GM20000 (cell line): ENCODE measurements around the gene WWTR1.
A peak's percentile ranks its signal among the peaks of the same experiment; 100 is the strongest.

Experiments used
- DNase-seq: peaks from one replicate; pipeline ENCODE4 v3.0.0; 2012; ENCODE audit warnings: low spot score
- TF ChIP-seq, protein P1 (sequence below): IDR thresholded peaks from 2 replicates; pipeline ENCODE4 v1.5.1; 2012; ENCODE audit warnings: mild to moderate bottlenecking, control low read depth; ENCODE audit errors: extremely low read depth, missing control alignments

WWTR1 gene

DNA sequence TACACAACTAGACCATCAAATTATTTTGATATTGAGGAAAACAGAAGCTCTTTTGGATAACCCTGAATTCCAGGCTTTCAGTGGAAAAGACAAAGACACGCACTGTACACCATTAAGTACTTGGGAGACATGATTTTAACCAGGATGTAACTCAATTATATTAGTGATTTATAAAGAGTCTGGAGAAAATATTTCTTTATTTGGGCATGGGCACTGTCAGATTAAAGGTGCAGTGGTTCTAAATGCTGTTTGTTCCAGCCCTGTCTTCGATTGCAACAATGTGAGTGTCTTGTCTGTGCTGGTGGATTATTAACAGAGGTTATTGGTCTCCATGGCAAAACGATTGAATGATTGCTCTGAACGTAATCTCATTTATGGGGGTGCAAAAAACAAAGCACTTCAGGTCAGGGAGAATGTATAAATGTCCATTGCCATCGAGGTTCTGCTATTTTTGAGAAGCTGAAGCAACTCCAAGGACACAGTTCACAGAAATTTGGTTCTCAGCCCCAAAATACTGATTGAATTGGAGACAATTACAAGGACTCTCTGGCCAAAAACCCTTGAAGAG is 183.5 kb downstream of the WWTR1 start, which contains the start of gene TM4SF4:
Gene TM4SF4 (plus strand): TSS at position 448 of the 568 bp plus-strand sequence. CDS start 181 bp downstream, outside the sequence.
- DNase-seq, result no peak
- TF ChIP-seq, protein P1, sequence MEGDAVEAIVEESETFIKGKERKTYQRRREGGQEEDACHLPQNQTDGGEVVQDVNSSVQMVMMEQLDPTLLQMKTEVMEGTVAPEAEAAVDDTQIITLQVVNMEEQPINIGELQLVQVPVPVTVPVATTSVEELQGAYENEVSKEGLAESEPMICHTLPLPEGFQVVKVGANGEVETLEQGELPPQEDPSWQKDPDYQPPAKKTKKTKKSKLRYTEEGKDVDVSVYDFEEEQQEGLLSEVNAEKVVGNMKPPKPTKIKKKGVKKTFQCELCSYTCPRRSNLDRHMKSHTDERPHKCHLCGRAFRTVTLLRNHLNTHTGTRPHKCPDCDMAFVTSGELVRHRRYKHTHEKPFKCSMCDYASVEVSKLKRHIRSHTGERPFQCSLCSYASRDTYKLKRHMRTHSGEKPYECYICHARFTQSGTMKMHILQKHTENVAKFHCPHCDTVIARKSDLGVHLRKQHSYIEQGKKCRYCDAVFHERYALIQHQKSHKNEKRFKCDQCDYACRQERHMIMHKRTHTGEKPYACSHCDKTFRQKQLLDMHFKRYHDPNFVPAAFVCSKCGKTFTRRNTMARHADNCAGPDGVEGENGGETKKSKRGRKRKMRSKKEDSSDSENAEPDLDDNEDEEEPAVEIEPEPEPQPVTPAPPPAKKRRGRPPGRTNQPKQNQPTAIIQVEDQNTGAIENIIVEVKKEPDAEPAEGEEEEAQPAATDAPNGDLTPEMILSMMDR, result no peak

DNA sequence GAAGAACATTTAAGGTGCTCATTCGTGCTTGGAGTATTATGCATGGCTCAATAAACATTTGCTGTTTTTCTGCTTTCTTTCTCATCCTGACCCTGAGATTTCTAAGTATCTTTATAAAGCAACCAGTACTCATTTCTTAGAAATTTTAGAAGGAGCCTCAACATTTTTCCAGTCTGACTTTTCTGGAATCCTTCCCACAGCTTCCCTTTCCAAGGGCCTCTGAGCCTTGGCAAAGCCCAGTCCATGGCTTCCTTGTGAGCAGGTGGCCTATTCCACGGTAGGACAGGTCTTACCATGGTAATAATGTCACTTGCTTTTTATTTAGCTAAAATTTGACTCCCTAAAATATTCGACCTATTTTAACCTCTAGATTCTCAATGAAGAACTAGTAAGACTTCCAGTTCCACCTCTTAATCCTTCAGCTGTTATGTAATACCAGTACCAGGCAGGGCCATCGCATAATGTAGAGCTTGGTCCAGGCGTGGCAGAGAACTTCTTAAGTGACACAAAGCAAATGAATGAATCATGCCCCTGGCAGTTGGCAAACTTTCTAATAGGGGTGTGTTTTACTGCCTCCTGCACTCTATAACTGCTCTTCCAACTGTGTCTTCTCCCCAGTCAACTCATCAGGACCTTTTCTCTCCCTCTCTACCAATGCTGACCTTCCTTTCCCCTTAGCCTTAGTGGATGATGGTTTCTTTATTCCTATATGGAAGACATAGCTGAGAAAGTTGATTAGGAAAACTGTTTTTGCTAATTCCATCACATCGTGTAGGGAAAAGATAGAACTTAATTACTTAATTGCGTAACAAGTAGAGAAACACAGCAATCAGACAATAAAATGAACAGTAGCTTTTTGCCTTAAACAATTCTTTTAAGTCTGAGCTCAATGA is 184.2 kb downstream of the WWTR1 start:
- TF ChIP-seq, protein P1, result no peak
- DNase-seq, result no peak

DNA sequence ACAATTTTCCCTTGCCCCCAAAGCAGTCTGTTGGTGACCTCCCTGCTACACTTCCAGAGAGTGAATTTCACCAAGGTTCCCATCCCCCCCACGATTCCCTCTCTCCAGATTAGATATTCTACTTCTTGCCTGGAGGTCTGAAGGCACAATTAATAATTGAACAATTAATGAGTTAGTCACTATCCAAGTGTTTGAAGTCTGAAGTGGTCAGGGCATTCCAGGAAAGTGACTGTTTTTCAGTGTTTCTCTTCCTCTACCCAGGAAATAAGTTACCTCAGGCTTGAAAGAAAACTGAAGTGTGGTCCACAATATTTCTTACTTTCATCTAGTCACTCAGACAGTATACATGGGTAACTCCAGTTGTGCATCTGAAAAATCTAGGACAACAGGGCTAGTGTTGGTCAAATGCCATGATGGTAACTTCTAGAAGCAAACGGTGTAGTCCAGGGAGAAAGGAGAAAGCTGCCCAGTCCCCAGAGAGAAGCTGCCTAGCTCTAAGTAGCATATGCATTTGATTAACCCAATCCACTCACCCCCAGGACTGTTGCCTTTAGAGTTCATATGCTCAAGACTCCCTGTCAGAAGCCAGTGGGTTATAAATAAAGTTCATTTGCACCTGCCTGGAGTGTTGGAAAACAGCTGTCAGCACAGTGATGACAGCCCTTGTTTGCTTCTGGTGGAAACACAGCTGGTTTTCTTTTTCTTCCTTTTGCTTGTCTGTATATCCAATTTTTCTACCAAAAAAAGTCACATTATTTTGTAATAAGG is 185.6 kb downstream of the WWTR1 start:
- DNase-seq, result no peak
- TF ChIP-seq, protein P1, result no peak

DNA sequence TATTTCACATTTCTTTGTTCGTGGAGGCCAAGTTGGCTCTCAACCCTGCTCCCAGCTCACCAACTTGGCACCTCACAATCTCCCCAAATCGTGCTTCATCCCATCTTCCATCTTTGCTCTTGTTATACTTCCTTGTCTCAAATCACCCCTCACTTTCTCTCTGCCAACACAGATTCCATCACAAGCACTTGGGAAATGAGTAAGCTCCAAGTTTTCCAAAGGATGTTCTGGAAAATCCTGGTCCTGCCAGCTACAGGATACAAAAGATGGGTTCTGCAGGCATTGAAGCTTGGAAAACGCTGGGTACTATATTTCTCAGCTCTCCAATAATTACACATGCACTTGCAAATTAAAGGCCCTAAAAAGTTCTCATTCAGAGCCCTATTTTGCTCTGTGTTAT is 187.4 kb downstream of the WWTR1 start:
- no peak for DNase-seq
- TF ChIP-seq, protein P1, result no peak

DNA sequence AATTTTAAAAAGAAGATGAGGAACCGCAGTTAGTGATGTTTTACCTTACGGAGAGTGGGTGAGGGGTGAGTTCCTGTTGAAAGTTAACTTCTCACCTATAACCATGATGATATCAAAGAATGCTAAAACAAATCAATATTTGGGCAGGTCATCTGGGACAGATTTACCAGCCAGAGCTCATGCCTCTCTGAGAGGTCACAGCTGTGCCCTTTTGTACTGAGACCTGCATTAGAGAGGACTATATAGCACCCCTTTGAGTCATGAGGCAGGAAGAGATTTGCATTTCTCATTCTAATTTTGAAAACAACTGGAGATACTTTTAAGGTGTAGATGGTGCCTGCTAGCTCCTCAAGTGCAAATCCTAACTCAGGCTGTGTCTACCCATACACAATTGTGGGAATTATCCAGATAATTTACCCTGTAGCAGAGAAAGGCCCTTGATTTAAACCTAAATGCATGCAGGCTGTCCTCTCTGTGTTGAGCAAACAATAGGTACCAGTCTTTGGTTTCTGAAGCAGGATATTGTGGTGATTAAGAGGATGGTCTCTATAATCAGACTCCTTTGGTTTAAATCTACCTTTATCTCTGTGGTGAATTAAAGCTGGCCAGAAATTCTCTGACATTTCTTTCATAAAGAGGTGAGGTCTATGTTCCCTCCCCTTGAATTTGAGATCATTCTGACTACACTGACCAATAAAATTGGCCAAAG is 189.2 kb downstream of the WWTR1 start:
- DNase-seq, result peak; percentile 53

More for the DNA sequence above, 189.2 kb downstream of the WWTR1 start:
- TF ChIP-seq, protein P1, result no peak
